MCF 10A (cell line): ENCODE results near the gene CDK3. TPM values are rescaled to one million over a fixed set of nuclear protein-coding genes. Genes with fewer than 3 reads are reported as not detected.

Experiments used
- BruUV-seq: library from RNA; stranded (reverse); fragments of 400-500 nt; replicated peaks from 2 replicates; lab custom pipeline; 2021; lab: Mats Ljungman, UMichigan
- CTCF ChIA-PET: fragments of 300-600 bp; sonication (Branson Sonifier 250); formaldehyde crosslinking; extraction: SDS; loops from one replicate; lab custom pipeline; 2021; ENCODE audit warnings: antibody characterized with exemption, inconsistent platforms; lab: Yijun Ruan, JAX
- POLR2A ChIA-PET: fragments of 300-600, 350-650 bp; sonication (Branson Sonifier 250); formaldehyde crosslinking; extraction: SDS; loops from one replicate; lab custom pipeline; 2020; ENCODE audit warnings: antibody characterized with exemption, inconsistent platforms; lab: Yijun Ruan, JAX
- DNase-seq: peaks from one replicate; pipeline ENCODE4 v3.0.0-alpha.2; 2018; ENCODE audit not compliant: unreplicated experiment
- H3K27ac Mint-ChIP-seq: one replicate; pipeline ENCODE4 v1.8.0; 2022; ENCODE audit warnings: mild to moderate bottlenecking, low read depth, mixed read lengths; ENCODE audit not compliant: unreplicated experiment
- H3K27me3 Mint-ChIP-seq: one replicate; pipeline ENCODE4 v1.8.0; 2022; ENCODE audit warnings: mixed read lengths; ENCODE audit not compliant: insufficient read depth, unreplicated experiment
- H3K36me3 Mint-ChIP-seq: one replicate; pipeline ENCODE4 v1.8.0; 2022; ENCODE audit warnings: mild to moderate bottlenecking, moderate library complexity, mixed read lengths; ENCODE audit not compliant: insufficient read depth, unreplicated experiment
- H3K4me1 Mint-ChIP-seq: one replicate; pipeline ENCODE4 v1.8.0; 2022; ENCODE audit warnings: mixed read lengths; ENCODE audit not compliant: insufficient read depth, unreplicated experiment
- H3K4me3 Mint-ChIP-seq: one replicate; pipeline ENCODE4 v1.8.0; 2022; ENCODE audit warnings: mild to moderate bottlenecking, moderate library complexity, mixed read lengths; ENCODE audit not compliant: unreplicated experiment
- H3K9me3 Mint-ChIP-seq: one replicate; pipeline ENCODE4 v1.8.0; 2022; ENCODE audit warnings: mixed read lengths; ENCODE audit not compliant: unreplicated experiment
- intact Hi-C: fragments of 100-400 bp; cut with micrococcal nuclease; formaldehyde crosslinking; loops from 2 replicates; pipeline ENCODE4 v1.14.1; 2022
- total RNA-seq: library from RNA; stranded (reverse); gene quantifications from 2 replicates; pipeline ENCODE4 v1.2.3, GENCODE V29; 2022
- TF ChIP-seq, protein P1 (sequence below): fragments of 200-600 bp; IDR thresholded peaks from one replicate; pipeline ENCODE4 v1.8.0; 2022; ENCODE audit warnings: antibody characterized with exemption, mild to moderate bottlenecking; ENCODE audit not compliant: unreplicated experiment

The CDK3 gene
- total RNA-seq, 1 experiment from 2014 or later: 5.3 TPM

DNA sequence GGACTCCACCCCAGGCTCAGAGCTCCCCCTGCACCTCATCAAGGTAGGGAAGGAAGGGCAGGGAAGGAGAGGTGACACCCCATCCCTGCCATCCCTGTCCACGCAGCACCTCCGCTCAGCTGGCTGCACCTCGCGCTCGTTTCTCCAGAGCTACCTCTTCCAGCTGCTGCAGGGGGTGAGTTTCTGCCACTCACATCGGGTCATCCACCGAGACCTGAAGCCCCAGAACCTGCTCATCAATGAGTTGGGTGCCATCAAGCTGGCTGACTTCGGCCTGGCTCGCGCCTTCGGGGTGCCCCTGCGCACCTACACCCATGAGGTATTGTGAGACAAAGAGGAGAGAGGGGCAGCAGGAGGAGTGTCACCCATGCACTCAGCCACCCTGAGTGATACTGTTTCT, 1.4 kb downstream of the CDK3 start:
- Mint-ChIP-seq H3K27me3 (no peaks in the 10 kb centered on the region), H3K36me3 (peaks cover 17% of the 10 kb centered on the region), H3K9me3 (no peaks in the 10 kb centered on the region), H3K27ac (no peak overlapping the region), H3K4me3 (no peak overlapping the region), H3K4me1 (peaks cover 14% of the 10 kb centered on the region)
- POLR2A ChIA-PET: interaction anchor here (0.7 to 4.3 kb wide), 2 partner anchors 96 to 97 kb away, joined by 3 to 24 read pairs; partner anchors contain the start of gene MRPL38
- no TSS peak for BruUV-seq
- CTCF ChIA-PET: interaction anchor here (0.6 to 3.6 kb wide), 7 partner anchors 12 to 390 kb away, joined by 3 to 19 read pairs (median 4); no protein-coding TSS in a partner anchor
- DNase-seq: no peak
- intact Hi-C loops: no loop called here
- TF ChIP-seq, protein P1, sequence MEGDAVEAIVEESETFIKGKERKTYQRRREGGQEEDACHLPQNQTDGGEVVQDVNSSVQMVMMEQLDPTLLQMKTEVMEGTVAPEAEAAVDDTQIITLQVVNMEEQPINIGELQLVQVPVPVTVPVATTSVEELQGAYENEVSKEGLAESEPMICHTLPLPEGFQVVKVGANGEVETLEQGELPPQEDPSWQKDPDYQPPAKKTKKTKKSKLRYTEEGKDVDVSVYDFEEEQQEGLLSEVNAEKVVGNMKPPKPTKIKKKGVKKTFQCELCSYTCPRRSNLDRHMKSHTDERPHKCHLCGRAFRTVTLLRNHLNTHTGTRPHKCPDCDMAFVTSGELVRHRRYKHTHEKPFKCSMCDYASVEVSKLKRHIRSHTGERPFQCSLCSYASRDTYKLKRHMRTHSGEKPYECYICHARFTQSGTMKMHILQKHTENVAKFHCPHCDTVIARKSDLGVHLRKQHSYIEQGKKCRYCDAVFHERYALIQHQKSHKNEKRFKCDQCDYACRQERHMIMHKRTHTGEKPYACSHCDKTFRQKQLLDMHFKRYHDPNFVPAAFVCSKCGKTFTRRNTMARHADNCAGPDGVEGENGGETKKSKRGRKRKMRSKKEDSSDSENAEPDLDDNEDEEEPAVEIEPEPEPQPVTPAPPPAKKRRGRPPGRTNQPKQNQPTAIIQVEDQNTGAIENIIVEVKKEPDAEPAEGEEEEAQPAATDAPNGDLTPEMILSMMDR: no peak

DNA sequence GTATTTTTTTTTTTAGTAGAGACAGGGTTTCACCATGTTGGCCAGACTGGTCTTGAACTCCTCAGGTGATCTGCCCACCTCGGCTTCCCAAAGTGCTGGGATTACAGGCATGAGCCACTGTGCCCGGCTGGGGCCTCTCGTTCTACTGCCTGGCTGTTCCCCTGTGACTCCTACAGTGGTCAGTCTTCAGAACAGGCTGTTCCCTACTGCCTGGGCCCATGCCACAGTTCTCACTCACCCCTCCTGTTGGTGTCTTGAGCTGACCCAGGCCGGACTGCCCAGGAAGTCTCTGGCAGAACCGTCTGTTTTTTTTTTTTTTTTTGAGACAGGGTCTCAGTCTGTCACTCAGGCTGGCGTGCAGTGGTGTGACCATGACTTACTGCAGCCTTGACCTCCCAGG, 3.3 kb downstream of the CDK3 start:
- intact Hi-C loops: no loop called here
- H3K4me1 Mint-ChIP-seq: peaks cover 6% of the 10 kb centered on the region
- peaks cover 17% of the 10 kb centered on the region for H3K36me3 Mint-ChIP-seq
- no peak overlapping the region for H3K4me3 Mint-ChIP-seq
- H3K27ac Mint-ChIP-seq: no peak overlapping the region
- no peak for DNase-seq
- no TSS peak for BruUV-seq
- POLR2A ChIA-PET: interaction anchor here (4.3 kb wide), 1 partner anchor 98 kb away, joined by 24 read pairs; the partner anchor contains the start of gene MRPL38
- H3K27me3 Mint-ChIP-seq: no peaks in the 10 kb centered on the region
- CTCF ChIA-PET: interaction anchor here (0.6 to 3.6 kb wide), 10 partner anchors 10 to 371 kb away, joined by 3 to 19 read pairs (median 6); partner anchors contain the start of gene SMIM5
- H3K9me3 Mint-ChIP-seq: no peaks in the 10 kb centered on the region
- TF ChIP-seq, protein P1: no peak

DNA sequence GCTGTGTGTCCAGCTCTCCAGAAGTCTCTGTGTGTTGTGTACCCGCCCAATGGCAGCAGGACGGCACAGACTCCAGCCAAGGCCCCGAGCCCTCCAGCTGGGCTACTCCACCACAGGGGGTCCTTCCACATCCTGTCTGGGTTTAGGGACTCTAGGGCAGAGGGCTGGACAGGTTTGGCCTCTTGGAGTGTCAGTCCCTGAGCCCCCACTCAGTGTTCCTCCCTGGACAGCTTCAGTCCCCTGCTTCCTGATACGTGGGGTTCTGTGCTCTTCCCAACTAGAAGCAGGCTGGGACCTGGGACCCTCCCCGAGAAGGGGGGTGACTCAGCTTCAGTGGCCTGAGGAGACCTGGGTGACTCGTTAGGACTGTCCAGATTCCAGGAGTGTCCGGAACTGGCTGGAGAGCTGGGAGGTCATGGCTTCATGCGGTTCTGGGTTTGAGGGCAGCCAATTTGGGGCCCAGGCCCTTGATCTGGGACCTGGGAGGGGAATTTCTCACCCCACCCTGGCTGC, 4.2 kb downstream of the CDK3 start:
- H3K27me3 Mint-ChIP-seq: no peaks in the 10 kb centered on the region
- CTCF ChIA-PET: interaction anchor here (0.8 to 3.6 kb wide), 17 partner anchors 9 to 372 kb away, joined by 3 to 19 read pairs (median 5); partner anchors contain the start of genes EXOC7, MRPL38 and SMIM5

More for the DNA sequence above, 4.2 kb downstream of the CDK3 start:
- H3K36me3 Mint-ChIP-seq: peaks cover 12% of the 10 kb centered on the region
- POLR2A ChIA-PET: interaction anchor here (0.9 to 4.3 kb wide), 3 partner anchors 8 to 99 kb away, joined by 3 to 24 read pairs (median 5); partner anchors contain the start of gene MRPL38
- H3K4me1 Mint-ChIP-seq: peaks cover 6% of the 10 kb centered on the region
- intact Hi-C loops: loop anchor here (1.0 to 5.0 kb wide), 2 partner anchors 100 to 243 kb away; no protein-coding TSS in a partner anchor
- BruUV-seq: no TSS peak
- TF ChIP-seq, protein P1: no peak
- no peak overlapping the region for H3K27ac Mint-ChIP-seq
- DNase-seq: no peak
- no peak overlapping the region for H3K4me3 Mint-ChIP-seq
- no peaks in the 10 kb centered on the region for H3K9me3 Mint-ChIP-seq
